ENCODE results near the gene PACSIN1. TPM values are rescaled to one million over a fixed set of nuclear protein-coding genes. Genes with fewer than 3 reads are reported as not detected.

Gene PACSIN1
- total and polyA plus RNA-seq, 2 of the 4 experiments (the other 2 are of a cell fraction) = 0.02 TPM; not detected in 1

DNA sequence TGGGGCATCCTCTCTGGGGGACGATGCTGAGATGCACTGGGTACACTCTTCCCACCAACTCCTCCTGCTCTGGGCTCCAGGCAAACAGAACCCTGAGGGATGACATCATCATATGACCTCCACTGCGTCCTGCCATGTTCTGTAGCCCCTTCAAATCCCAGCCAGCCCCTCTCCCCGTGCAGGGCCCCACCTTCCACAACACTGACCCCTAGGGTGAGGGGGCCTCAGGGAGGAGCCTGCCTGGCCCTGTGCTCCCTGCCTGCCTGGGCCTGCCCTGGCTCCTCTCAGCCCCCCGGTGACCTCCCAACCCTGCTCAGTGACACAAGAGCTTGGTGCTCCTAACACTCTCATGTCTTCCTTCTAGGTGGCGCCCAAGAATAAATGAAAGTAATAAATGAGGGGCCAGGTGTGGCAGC, 99.9 kb downstream of the PACSIN1 start:
- CTCF ChIA-PET = interaction anchor here (1.0 kb wide), 1 partner anchor 15 kb away, joined by 3 read pairs; no protein-coding TSS in a partner anchor
- no peak overlapping the region for H2BK120ac ChIP-seq (ENCODE audit: low read depth, low read length)
- no peak overlapping the region for H3K9ac ChIP-seq (ENCODE audit: low read depth, low read length)
- H3K4me1 ChIP-seq (ENCODE audit: control insufficient read depth, insufficient read depth, low read length) = peaks cover 3% of the 10 kb centered on the region
- TF ChIP-seq SMC3 (IDR thresholded peaks at IDR 0.05; ENCODE audit: low read depth, low read length) (no peak), RAD21 (IDR thresholded peaks at IDR 0.05; ENCODE audit: low read length) (no peak), RCOR1 (IDR thresholded peaks at IDR 0.05; ENCODE audit: insufficient replicate concordance, low read length) (no peak), MAFK (IDR thresholded peaks at IDR 0.05; ENCODE audit: low read depth, low read length) (no peak), FOS (IDR thresholded peaks at IDR 0.05; ENCODE audit: low read depth, low read length) (no peak), BHLHE40 (IDR thresholded peaks at IDR 0.05; ENCODE audit: low read depth, low read length) (no peak), NFE2L2 (IDR thresholded peaks at IDR 0.05; ENCODE audit: low read depth, low read length) (no peak), CEBPB (IDR thresholded peaks at IDR 0.05; ENCODE audit: low read depth, low read length) (no peak), MAZ (IDR thresholded peaks at IDR 0.05; ENCODE audit: borderline replicate concordance, low read depth, low read length) (no peak), MXI1 (IDR thresholded peaks at IDR 0.05; ENCODE audit: borderline replicate concordance, low read depth, low read length) (no peak), POLR2A (IDR thresholded peaks at IDR 0.05; ENCODE audit: low read depth, low read length) (no peak), CHD1 (IDR thresholded peaks at IDR 0.05; ENCODE audit: low read depth, low read length) (no peak), RFX5 (IDR thresholded peaks at IDR 0.05; ENCODE audit: low read depth, low read length) (no peak)
- TF ChIP-seq, protein P1, sequence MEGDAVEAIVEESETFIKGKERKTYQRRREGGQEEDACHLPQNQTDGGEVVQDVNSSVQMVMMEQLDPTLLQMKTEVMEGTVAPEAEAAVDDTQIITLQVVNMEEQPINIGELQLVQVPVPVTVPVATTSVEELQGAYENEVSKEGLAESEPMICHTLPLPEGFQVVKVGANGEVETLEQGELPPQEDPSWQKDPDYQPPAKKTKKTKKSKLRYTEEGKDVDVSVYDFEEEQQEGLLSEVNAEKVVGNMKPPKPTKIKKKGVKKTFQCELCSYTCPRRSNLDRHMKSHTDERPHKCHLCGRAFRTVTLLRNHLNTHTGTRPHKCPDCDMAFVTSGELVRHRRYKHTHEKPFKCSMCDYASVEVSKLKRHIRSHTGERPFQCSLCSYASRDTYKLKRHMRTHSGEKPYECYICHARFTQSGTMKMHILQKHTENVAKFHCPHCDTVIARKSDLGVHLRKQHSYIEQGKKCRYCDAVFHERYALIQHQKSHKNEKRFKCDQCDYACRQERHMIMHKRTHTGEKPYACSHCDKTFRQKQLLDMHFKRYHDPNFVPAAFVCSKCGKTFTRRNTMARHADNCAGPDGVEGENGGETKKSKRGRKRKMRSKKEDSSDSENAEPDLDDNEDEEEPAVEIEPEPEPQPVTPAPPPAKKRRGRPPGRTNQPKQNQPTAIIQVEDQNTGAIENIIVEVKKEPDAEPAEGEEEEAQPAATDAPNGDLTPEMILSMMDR (conservative IDR thresholded peaks at IDR 0.05; ENCODE audit: low read depth, low read length) = no peak
- TF ChIP-seq, protein P2, sequence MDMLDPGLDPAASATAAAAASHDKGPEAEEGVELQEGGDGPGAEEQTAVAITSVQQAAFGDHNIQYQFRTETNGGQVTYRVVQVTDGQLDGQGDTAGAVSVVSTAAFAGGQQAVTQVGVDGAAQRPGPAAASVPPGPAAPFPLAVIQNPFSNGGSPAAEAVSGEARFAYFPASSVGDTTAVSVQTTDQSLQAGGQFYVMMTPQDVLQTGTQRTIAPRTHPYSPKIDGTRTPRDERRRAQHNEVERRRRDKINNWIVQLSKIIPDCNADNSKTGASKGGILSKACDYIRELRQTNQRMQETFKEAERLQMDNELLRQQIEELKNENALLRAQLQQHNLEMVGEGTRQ (IDR thresholded peaks at IDR 0.05; ENCODE audit: low read depth, low read length) = no peak
- TF ChIP-seq, protein P3, sequence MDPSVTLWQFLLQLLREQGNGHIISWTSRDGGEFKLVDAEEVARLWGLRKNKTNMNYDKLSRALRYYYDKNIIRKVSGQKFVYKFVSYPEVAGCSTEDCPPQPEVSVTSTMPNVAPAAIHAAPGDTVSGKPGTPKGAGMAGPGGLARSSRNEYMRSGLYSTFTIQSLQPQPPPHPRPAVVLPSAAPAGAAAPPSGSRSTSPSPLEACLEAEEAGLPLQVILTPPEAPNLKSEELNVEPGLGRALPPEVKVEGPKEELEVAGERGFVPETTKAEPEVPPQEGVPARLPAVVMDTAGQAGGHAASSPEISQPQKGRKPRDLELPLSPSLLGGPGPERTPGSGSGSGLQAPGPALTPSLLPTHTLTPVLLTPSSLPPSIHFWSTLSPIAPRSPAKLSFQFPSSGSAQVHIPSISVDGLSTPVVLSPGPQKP (IDR thresholded peaks at IDR 0.05; ENCODE audit: borderline replicate concordance, low read depth, low read length) = no peak
- no peak overlapping the region for H3K56ac ChIP-seq (ENCODE audit: extremely low read depth, insufficient read depth, low read length)
- H2AK9ac ChIP-seq (replicated peaks; ENCODE audit: low read depth, low read length, poor library complexity) = no peak overlapping the region
- DNase-seq = no peak
- no peak overlapping the region for H2AFZ ChIP-seq (replicated peaks; ENCODE audit: low read length, poor library complexity)
- H2AK5ac ChIP-seq (ENCODE audit: low read depth, low read length) = no peak overlapping the region
- no peaks in the 10 kb centered on the region for H3K79me1 ChIP-seq (ENCODE audit: low read depth in 1 of 2, low read length in 2 of 2)
- no peak overlapping the region for H2BK20ac ChIP-seq (ENCODE audit: low read depth, low read length)
- no peak overlapping the region for H2BK5ac ChIP-seq (ENCODE audit: low read depth, low read length, poor library complexity, severe bottlenecking)
- WGBS, 2 experiments (ENCODE audit: extremely low coverage in 2 of 2, insufficient read length in 1 of 2) = 75% methylated on average over 1 of the region's 5 CpGs; no CpG with 5 or more reads in 1 of the 2 experiments
- no TSS peak for BruUV-seq (replicated peaks)
- in situ Hi-C loops (cut with MboI; ENCODE audit: low sequenced_read_pairs) (no loop called here), intact Hi-C loops (cut with micrococcal nuclease) (no loop called here), dilution Hi-C loops (cut with HindIII; ENCODE audit: low sequenced_read_pairs, unreplicated experiment) (no loop called here)
- POLR2A ChIA-PET (ENCODE audit: unreplicated experiment) = no interaction called here
- no peak overlapping the region for H3K4me2 ChIP-seq (ENCODE audit: low read depth, low read length)
- H2BK15ac ChIP-seq (ENCODE audit: low read depth, low read length) = no peak overlapping the region
- no peaks in the 10 kb centered on the region for H4K20me1 ChIP-seq (ENCODE audit: insufficient read depth, low read length)
- no peak overlapping the region for H3K4me3 ChIP-seq (ENCODE audit: insufficient read depth, low read depth, low read length)
- H3K14ac ChIP-seq (replicated peaks; ENCODE audit: low read depth, low read length) = no peak overlapping the region
- no peak overlapping the region for H3K27ac ChIP-seq (ENCODE audit: insufficient read depth, low read length)
- H4K5ac ChIP-seq (ENCODE audit: low read depth, low read length) = no peak overlapping the region
- H3K4ac ChIP-seq (ENCODE audit: low read depth, low read length) = no peak overlapping the region
- peaks cover 2% of the 10 kb centered on the region; the same call in 1 of the 2 replicates for H3K27me3 ChIP-seq (ENCODE audit: control insufficient read depth, insufficient read depth, low read length)
- no peak overlapping the region for H4K91ac ChIP-seq (ENCODE audit: insufficient read depth, low read depth, low read length)
- no peak overlapping the region for H4K8ac ChIP-seq (ENCODE audit: low read depth in 2 of 2, low read length in 2 of 2)
- H3K18ac ChIP-seq (ENCODE audit: low read depth, low read length) = no peak overlapping the region
- no peak for ATAC-seq (ENCODE audit: low read depth)
- no peak overlapping the region for H3K23ac ChIP-seq (ENCODE audit: low read depth, low read length)
- H3K36me3 ChIP-seq (ENCODE audit: control insufficient read depth, insufficient read depth, low read length) = no peaks in the 10 kb centered on the region
- 0 out of 2 replicates have a peak, but pooled peaks cover 3% of the 10 kb centered on the region for H3K9me1 ChIP-seq (ENCODE audit: insufficient read depth, low read length)
- no peaks in the 10 kb centered on the region for H3K9me3 ChIP-seq (ENCODE audit: control insufficient read depth, insufficient read depth, low read length)
